Measurements from ENCODE around the gene AZU1. TPM values are rescaled to one million over a fixed set of nuclear protein-coding genes. Genes with fewer than 3 reads are reported as not detected.

Gene AZU1
- total and polyA plus RNA-seq, 4 donors = 0.08 to 20.2 (median 0.99) TPM

GRCh38 chr19:829129-829758, 1.6 kb downstream of the AZU1 start:
- no peak for DNase-seq (ENCODE audit: low spot score)
- no peak for TF ChIP-seq CTCF (IDR thresholded peaks at IDR 0.05; ENCODE audit: low read depth, low read length, missing input control)
- no peak for TF ChIP-seq NR2F2 (IDR thresholded peaks at IDR 0.05)
- no peak for TF ChIP-seq FOXA1 (IDR thresholded peaks at IDR 0.05)
- no peak for TF ChIP-seq GABPA (IDR thresholded peaks at IDR 0.05 in 1 of 2, conservative IDR thresholded peaks at IDR 0.05 in 1 of 2)
- no peak for TF ChIP-seq ATF3 (IDR thresholded peaks at IDR 0.05)
- no peak for TF ChIP-seq YY1 (IDR thresholded peaks at IDR 0.05)
- no peak for TF ChIP-seq TAF1 (conservative IDR thresholded peaks at IDR 0.05)
- TF ChIP-seq ZBTB33 (IDR thresholded peaks at IDR 0.05) = no peak
- no peak for TF ChIP-seq RAD21 (IDR thresholded peaks at IDR 0.05)
- no peak for TF ChIP-seq SP1 (IDR thresholded peaks at IDR 0.05)
- no peak for TF ChIP-seq EGR1 (IDR thresholded peaks at IDR 0.05; ENCODE audit: low read depth in 2 of 2)
- Histone ChIP-seq H3K36me3 (ENCODE audit: control insufficient read depth in 4 of 4, insufficient read depth in 3 of 4, low read depth in 1 of 4, low read length in 3 of 4) (no peaks in the 10 kb centered on the region), H3K27ac (ENCODE audit: low read depth in 1 of 2, low read length in 2 of 2) (no peak overlapping the region), H3K4me3 (ENCODE audit: low read depth in 1 of 3, low read length in 3 of 3) (no peak overlapping the region), H3K27me3 (ENCODE audit: control insufficient read depth in 4 of 4, insufficient read depth in 4 of 4, low read length in 3 of 4) (no peaks in the 10 kb centered on the region), H3K9me3 (ENCODE audit: control insufficient read depth in 4 of 4, low read length in 3 of 4) (no peaks in the 10 kb centered on the region), H3K4me1 (ENCODE audit: control insufficient read depth in 4 of 4, insufficient read depth in 4 of 4, low read length in 3 of 4) (peaks cover 0 to 1% (median 0%) of the 10 kb centered on the region in 4 donors), H3K9ac (ENCODE audit: low read depth in 1 of 2, low read length in 2 of 2) (no peak overlapping the region)
- WGBS = 78% methylated on average over 18 of the region's 18 CpGs

GRCh38 chr19:831407-832369, 4.1 kb downstream of the AZU1 start:
- WGBS = 50% methylated on average over 38 of the region's 38 CpGs
- Histone ChIP-seq H3K27me3 (ENCODE audit: control insufficient read depth in 4 of 4, insufficient read depth in 4 of 4, low read length in 3 of 4) (no peaks in the 10 kb centered on the region), H3K9ac (ENCODE audit: low read depth in 1 of 2, low read length in 2 of 2) (no peak overlapping the region), H3K4me1 (ENCODE audit: control insufficient read depth in 4 of 4, insufficient read depth in 4 of 4, low read length in 3 of 4) (no peaks in the 10 kb centered on the region), H3K4me3 (ENCODE audit: low read depth in 1 of 3, low read length in 3 of 3) (no peak overlapping the region), H3K36me3 (ENCODE audit: control insufficient read depth in 4 of 4, insufficient read depth in 3 of 4, low read depth in 1 of 4, low read length in 3 of 4) (no peaks in the 10 kb centered on the region), H3K9me3 (ENCODE audit: control insufficient read depth in 4 of 4, low read length in 3 of 4) (no peaks in the 10 kb centered on the region), H3K27ac (ENCODE audit: low read depth in 1 of 2, low read length in 2 of 2) (no peak overlapping the region)
- DNase-seq (ENCODE audit: low spot score) = no peak
- TF ChIP-seq TAF1 (conservative IDR thresholded peaks at IDR 0.05) (no peak), RXRA (IDR thresholded peaks at IDR 0.05) (no peak), JUND (IDR thresholded peaks at IDR 0.05) (no peak), CTCF (IDR thresholded peaks at IDR 0.05; ENCODE audit: low read depth, low read length, missing input control) (no peak), HNF4G (IDR thresholded peaks at IDR 0.05) (no peak), ZBTB33 (IDR thresholded peaks at IDR 0.05) (no peak), NR2F2 (IDR thresholded peaks at IDR 0.05) (no peak), HNF4A (conservative IDR thresholded peaks at IDR 0.05) (no peak), GABPA (IDR thresholded peaks at IDR 0.05 in 1 of 2, conservative IDR thresholded peaks at IDR 0.05 in 1 of 2) (no peak), MAX (IDR thresholded peaks at IDR 0.05) (no peak), YY1 (IDR thresholded peaks at IDR 0.05) (no peak), RAD21 (IDR thresholded peaks at IDR 0.05) (no peak), SP1 (IDR thresholded peaks at IDR 0.05) (no peak), FOXA2 (IDR thresholded peaks at IDR 0.05) (no peak), ATF3 (IDR thresholded peaks at IDR 0.05) (no peak), FOXA1 (IDR thresholded peaks at IDR 0.05) (no peak)

Data from liver (tissue), 9 donors.